ENCODE results near the gene PA2G4.
"Not testable (repeated sequence)": the region's sequence is repeated elsewhere in the genome, so short reads cannot be mapped to it uniquely, and the experiment has no call there.

PA2G4 gene

DNA sequence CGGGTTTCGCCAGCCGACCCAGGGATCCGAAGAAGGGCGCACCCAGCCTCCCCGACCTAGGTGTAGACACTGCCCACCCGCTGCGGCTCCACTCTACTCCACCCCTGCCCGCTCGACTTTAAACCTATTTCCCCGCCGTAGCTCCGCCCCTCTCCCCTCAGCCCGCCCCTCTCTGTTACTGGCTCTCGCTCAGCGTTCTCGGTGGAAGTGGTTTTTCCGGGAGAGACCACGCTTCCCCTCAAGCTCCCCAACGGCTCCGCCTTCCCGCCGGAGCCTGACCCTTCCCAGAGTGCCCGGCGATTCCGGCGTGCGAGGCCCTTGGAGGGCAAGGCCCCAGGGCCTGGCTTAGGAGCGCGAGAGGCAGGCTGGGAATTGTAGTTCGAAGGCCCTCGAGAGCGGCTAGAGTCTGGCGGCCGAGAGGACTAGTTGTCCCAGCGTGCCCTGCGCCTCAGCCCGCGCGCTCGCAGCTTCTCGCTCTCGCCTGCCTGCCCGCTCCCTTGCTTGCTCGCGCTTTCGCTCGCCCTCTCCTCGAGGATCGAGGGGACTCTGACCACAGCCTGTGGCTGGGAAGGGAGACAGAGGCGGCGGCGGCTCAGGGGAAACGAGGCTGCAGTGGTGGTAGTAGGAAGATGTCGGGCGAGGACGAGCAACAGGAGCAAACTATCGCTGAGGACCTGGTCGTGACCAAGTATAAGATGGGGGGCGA is at the start of gene PA2G4:
TSS of gene PA2G4 (plus strand) at position 451 of the 706 bp plus-strand sequence. CDS start at position 630, 179 bp downstream.
- peak; percentile 97 for DNase-seq
- peak; percentile 81 for TF ChIP-seq POLR2A (IDR thresholded peaks at IDR 0.05; ENCODE audit: low read length)
- no peak for TF ChIP-seq GATA1 (IDR thresholded peaks at IDR 0.05; ENCODE audit: low read depth, low read length)

DNA sequence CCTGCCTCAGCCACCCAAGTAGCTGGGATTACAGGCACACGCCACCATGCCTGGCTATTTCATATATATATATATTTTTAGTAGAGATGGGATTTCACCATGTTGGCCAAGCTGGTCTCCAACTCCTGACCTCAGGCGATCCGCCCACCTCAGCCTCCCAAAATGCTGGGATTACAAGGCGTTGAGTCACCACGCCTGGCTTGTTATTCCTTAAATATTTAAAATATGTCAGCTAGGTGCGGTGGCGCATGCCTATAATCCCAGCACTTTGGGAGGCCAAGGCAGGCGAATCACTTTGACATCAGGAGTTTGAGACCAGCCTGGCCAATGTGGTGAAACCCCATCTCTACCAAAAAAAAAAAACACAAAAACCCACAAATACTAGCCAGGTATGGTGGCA is 44.4 kb upstream of the PA2G4 start:
- not testable (repeated sequence) for DNase-seq

DNA sequence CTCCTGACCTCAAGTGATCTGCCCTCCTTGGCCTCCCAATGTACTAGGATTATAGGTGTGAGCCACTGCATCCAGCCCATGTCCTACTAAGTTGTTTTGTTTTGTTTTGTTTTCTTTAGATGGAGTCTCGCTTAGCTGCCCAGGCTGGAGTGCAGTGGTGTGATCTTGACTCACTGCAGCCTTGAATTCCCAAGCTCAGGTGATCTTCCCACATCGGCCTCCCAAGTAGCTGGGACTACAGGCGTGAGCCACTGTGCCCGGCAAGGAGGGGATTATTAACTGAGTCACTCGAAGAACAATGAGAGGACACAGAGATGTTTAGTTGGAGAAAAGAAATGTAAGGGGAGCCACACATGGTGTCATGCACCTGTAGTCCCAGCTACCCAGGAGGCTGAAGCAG is 42.4 kb upstream of the PA2G4 start:
- TF ChIP-seq GATA1 (IDR thresholded peaks at IDR 0.05; ENCODE audit: low read depth, low read length) (no peak), POLR2A (IDR thresholded peaks at IDR 0.05; ENCODE audit: low read length) (no peak)
- DNase-seq: no peak

DNA sequence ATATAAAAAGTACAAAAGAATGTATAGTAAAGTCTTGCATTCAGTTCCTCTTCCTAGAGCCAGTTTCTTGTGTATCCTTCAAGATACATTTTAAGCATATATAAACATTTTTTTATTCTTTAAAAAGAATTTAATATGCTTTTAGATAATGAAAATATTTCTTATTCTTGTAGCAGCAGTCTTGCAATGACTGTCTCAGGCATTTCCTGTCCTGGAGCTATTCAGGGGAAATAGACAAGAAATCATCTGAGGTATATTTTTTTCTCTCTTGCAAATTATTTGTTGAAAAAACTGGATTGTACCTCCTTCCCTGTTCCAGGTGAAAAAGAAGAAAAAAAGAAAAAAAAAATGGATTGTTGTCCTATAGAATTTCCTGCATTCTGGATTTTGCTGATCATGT is 41.4 kb upstream of the PA2G4 start:
- DNase-seq: no peak
- TF ChIP-seq POLR2A (IDR thresholded peaks at IDR 0.05; ENCODE audit: low read length) (no peak), GATA1 (IDR thresholded peaks at IDR 0.05; ENCODE audit: low read depth, low read length) (no peak)

DNA sequence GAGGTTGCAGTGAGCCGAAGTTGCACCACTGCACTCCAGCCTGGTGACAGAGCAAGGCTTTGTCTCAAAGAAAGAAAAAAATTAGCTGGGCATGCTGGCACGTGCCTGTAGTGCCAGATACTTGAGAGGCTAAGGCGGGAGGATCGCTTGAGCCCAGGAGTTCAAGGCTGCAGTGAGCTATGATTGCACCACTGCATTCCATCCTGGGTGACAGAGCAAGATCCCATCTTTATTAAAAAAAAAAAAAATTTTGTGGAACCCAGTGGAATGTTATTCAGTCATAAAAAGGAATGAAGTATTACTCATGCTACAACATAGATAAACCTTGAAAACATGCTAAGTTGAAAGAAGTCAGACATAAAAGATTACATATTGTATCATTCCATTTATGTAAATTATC is 32.7 kb upstream of the PA2G4 start:
- no peak for DNase-seq
- TF ChIP-seq GATA1 (IDR thresholded peaks at IDR 0.05; ENCODE audit: low read depth, low read length): no peak
- TF ChIP-seq POLR2A (IDR thresholded peaks at IDR 0.05; ENCODE audit: low read length): no peak

DNA sequence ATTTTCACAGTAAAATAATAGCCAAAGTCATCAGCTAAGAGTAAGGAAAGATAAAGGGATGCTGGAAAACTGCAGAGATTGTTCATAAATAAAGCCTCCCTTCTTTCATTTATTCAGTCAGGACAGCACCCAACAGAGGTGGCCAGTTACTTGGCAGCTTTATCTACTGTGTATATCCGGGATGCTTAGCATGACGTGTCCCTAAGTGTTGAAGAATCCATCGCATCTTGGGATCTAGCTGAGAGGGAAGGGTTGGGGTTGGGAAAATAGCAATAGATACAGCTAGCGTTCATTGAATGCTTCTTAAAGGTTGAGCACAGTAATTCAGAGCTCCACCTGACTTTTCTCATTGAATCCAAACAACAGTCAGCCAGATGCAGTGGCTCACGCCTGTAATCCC is 30.0 kb upstream of the PA2G4 start:
- DNase-seq: no peak
- TF ChIP-seq GATA1 (IDR thresholded peaks at IDR 0.05; ENCODE audit: low read depth, low read length) (no peak), POLR2A (IDR thresholded peaks at IDR 0.05; ENCODE audit: low read length) (no peak)

DNA sequence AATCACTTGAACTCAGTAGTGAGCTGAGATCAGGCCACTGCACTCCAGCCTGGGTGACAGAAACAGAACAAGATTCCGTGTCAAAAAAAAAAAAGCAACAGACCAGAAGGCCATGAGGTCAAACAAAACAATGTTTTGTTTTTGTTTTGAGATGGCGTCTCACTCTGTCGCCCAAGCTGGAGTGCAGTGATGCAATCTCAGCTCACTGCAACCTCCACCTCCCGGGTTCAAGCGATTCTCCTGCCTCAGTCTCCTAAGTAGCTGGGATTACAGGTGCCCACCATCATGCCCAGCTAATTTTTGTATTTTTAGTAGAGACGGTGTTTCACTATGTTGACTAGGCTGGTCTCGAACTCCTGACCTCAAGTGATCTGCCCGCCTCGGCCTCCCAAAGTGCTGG is 26.4 kb upstream of the PA2G4 start:
- DNase-seq: not testable (repeated sequence)

DNA sequence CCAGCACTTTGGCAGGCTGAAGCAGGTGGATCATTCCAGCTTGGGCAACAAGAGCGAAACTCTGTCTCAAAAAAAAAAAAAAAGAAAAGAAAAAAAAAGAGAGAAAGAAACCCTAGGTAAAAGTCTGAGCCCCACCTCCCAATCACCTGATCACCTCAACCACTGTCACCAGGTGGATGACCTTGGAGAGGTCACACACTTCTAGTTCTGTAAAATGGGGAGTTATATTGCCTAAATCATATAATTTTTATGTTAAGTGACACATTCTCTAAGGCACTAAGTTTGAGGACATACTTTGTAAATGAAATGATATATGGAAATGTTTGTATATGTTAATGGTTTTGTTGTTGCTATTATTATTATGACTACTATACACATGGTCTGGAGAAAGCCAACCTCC is 25.9 kb upstream of the PA2G4 start:
- no peak for TF ChIP-seq GATA1 (IDR thresholded peaks at IDR 0.05; ENCODE audit: low read depth, low read length)
- no peak for TF ChIP-seq POLR2A (IDR thresholded peaks at IDR 0.05; ENCODE audit: low read length)
- no peak for DNase-seq

DNA sequence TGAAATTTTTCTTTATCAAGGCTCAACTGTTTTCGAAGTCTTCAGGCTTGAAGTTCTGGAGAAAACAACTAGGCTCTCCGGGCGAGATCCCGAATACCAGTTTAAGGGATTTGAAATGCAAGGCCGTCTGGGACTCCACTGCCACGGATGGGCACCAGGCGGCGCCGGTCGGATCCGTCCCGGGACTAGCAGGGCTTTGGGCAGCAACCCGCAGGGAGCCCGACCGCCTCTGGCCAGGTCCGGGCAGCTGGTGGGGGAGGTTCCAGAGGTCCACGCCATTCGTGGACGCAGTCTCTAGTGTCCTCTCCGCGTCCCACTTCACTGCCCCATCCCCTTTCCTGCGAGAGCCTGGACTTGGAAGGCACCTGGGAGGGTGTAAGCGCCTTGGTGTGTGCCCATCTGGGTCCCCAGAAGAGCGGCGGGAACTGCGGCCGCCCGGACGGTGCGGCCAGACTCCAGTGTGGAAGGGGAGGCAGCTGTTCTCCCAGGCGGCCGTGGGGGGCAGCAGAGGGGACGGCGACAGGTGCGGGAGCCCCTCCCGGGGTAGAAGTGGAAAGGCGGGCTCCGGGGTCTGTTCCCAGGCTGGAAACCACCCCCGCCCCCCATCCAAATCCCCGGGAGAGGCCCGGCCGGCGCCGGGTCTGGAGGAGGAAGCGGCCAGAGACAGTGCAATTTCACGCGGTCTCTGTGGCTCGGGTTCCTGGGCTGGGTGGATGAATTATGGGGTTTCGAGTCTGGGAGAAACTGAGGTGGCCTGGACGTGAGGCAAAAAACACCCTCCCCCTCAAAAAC is 25.2 kb upstream of the PA2G4 start:
- TF ChIP-seq POLR2A (IDR thresholded peaks at IDR 0.05; ENCODE audit: low read length) (no peak), GATA1 (IDR thresholded peaks at IDR 0.05; ENCODE audit: low read depth, low read length) (no peak)
- DNase-seq: peak; percentile 72 to 79

DNA sequence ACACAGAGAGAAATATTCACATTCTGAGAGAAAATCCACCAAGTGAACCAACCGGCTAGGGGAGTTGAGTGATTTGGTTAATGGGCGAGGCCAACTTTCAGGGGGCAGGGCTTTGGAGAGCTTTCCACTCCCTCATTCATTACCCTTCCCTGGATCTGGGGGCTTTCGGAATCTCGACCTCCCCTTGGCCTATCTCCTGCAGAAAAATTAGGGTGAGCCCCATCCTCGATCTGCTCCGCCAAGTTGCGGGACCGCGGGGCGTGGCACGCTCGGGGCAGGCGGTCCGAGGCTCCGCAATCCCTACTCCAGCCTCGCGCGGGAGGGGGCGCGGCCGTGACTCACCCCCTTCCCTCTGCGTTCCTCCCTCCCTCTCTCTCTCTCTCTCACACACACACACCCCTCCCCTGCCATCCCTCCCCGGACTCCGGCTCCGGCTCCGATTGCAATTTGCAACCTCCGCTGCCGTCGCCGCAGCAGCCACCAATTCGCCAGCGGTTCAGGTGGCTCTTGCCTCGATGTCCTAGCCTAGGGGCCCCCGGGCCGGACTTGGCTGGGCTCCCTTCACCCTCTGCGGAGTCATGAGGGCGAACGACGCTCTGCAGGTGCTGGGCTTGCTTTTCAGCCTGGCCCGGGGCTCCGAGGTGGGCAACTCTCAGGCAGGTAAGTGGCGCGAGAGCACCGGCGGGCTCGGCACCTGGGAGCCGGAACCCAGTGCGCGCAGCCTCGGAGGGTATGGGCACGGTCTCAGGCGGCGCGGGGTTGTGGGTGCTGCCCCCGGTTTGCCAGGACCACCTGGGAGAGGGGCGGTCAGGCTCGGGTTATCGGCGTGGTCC is 24.4 kb upstream of the PA2G4 start, which contains the start of gene ERBB3:
TSS of gene ERBB3 (plus strand) at position 443 of the 833 bp plus-strand sequence. CDS start at position 579, 136 bp downstream.
- no peak for TF ChIP-seq POLR2A (IDR thresholded peaks at IDR 0.05; ENCODE audit: low read length)
- TF ChIP-seq GATA1 (IDR thresholded peaks at IDR 0.05; ENCODE audit: low read depth, low read length): no peak
- DNase-seq: peak; percentile 67 to 85

DNA sequence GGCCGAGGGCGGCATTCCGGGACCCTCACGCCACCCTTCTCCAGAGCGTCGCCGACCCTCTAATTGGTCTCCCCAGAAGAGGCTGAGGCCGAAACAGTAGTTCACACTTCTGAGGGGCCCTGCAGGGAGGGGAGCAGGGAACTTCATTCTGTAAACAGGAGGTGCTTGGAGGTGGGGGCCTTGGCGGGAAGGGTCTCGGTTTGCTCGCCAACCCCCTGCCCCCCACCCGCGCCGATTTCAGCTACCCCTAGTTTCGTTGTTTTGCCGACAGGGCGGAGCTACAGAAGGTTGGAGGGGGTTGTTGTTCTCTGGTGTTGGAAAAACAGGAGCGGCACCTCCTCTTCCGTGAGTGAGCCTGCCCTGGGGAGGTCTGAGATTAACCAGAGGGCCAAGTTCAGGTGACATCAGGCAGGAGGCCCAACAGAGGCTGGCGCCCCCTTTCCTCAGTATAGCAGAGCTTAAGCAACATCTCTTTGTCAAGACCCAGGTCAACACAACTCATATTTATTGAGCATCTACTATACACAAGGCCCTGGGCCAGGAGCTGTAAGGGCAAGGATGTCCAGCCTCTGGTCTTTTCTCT is 23.7 kb upstream of the PA2G4 start:
- TF ChIP-seq GATA1 (IDR thresholded peaks at IDR 0.05; ENCODE audit: low read depth, low read length): no peak
- TF ChIP-seq POLR2A (IDR thresholded peaks at IDR 0.05; ENCODE audit: low read length): no peak
- no peak for DNase-seq

DNA sequence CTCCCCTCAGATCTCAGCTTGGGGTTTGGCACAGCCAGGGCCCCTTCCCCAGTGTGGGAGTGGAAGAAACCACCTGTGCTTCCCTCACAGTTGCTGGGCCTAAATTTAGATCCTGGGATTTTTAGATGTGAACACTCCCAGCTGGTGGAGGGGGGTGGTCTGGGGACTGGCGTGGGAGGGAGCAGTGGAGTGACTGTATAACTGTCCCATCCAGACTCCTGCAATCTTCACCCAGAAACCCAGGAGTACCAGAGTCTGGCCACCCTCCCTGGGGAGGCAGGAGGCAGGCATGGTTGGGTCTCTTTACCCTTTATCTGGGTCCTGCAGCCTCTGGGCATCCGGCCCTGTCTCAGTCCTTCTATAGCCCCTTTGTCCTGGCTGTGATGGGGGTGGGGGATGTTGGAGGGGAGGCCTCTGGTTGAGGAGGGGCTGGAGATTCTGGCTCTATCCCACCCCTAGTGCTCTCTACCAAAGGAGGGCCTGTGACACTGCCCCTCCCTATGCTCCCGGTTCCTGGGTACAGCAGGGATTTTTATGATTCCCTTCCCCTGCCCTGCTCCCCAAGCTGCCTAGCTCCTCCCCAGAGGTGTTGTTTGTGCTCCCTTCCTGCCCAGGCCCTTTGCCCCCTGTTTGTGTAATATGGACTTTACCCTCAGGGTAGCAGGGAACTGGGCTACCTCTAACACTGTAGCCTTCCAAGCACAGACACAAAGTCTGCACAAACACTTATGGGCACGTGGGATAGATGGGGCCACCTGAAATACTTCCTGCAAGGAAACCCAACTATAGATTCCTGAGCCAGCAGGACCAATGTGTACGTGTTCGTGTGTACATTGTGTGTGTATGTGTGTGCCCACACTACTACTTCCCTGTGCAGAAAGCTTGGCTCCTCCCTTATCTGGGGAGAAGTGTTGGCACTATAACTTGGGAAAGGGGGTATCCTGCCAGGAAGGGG is 22.7 kb upstream of the PA2G4 start:
- TF ChIP-seq GATA1 (IDR thresholded peaks at IDR 0.05; ENCODE audit: low read depth, low read length): no peak
- TF ChIP-seq POLR2A (IDR thresholded peaks at IDR 0.05; ENCODE audit: low read length): no peak
- DNase-seq: no peak

DNA sequence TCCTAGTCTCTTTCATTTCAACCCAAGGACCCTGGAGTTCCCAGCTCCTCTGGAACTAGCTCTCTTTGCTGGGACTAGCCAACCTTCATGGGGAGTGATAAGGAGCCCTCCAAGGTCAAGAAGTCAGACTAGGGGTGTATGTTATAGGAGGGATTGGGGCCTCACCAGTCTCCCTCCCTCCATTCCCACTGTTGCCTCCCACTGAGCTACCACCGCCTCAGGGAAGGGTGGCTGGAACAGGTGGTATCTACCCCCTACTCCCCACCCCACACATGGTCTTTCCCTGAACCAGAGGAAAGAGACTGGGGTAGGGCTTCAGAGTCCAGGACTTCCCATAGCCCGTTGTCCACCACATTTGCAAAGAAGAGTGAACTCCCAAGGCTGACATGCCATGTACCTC is 22.0 kb upstream of the PA2G4 start:
- no peak for DNase-seq
- no peak for TF ChIP-seq POLR2A (IDR thresholded peaks at IDR 0.05; ENCODE audit: low read length)
- TF ChIP-seq GATA1 (IDR thresholded peaks at IDR 0.05; ENCODE audit: low read depth, low read length): no peak

Measured in erythroblast (primary cell).